NCI-H526 (cell line): ENCODE measurements around the gene ADAMTS20.

ENCODE experiments used
- DNase-seq, 2 experiments: peaks; one replicate each; lab custom pipeline; 2025; lab: John Stamatoyannopoulos, UW

Gene ADAMTS20

GRCh38 chr12:43493261-43493797 lies 58.7 kb downstream of the ADAMTS20 start:
- no peak for DNase-seq

- no peak for DNase-seq
Measured at GRCh38 chr12:43482311-43483085, 69.5 kb downstream of the ADAMTS20 start.

- DNase-seq: no peak
Measured at GRCh38 chr12:43480591-43480990, 71.4 kb downstream of the ADAMTS20 start.

- DNase-seq: no peak
Measured at GRCh38 chr12:43462741-43463140, 89.3 kb downstream of the ADAMTS20 start.

- DNase-seq: no peak
Measured at GRCh38 chr12:43462080-43462479, 89.9 kb downstream of the ADAMTS20 start.

- no peak for DNase-seq
Measured at GRCh38 chr12:43459285-43459684, 92.7 kb downstream of the ADAMTS20 start.

- DNase-seq: no peak
Measured at GRCh38 chr12:43453761-43454160, 98.2 kb downstream of the ADAMTS20 start.

- DNase-seq: peak; percentile 34 to 73
Measured at GRCh38 chr12:43444940-43445564, 107.0 kb downstream of the ADAMTS20 start.

GRCh38 chr12:43436597-43436996 lies 115.4 kb downstream of the ADAMTS20 start:
- DNase-seq: no peak

- DNase-seq: no peak
Measured at GRCh38 chr12:43434614-43435013, 117.4 kb downstream of the ADAMTS20 start.

GRCh38 chr12:43428088-43428600 lies 123.9 kb downstream of the ADAMTS20 start:
- no peak for DNase-seq

- no peak for DNase-seq
Measured at GRCh38 chr12:43425361-43425760, 126.6 kb downstream of the ADAMTS20 start.

GRCh38 chr12:43416981-43417380 lies 135.0 kb downstream of the ADAMTS20 start:
- DNase-seq: no peak

GRCh38 chr12:43407816-43408645 lies 144.0 kb downstream of the ADAMTS20 start:
- DNase-seq: no peak

- no peak for DNase-seq
Measured at GRCh38 chr12:43406801-43407200, 145.2 kb downstream of the ADAMTS20 start.

- no peak for DNase-seq
Measured at GRCh38 chr12:43402436-43402835, 149.6 kb downstream of the ADAMTS20 start.

- no peak for DNase-seq
Measured at GRCh38 chr12:43401096-43401495, 150.9 kb downstream of the ADAMTS20 start.

GRCh38 chr12:43396671-43397070 lies 155.3 kb downstream of the ADAMTS20 start:
- DNase-seq: no peak

- no peak for DNase-seq
Measured at GRCh38 chr12:43392116-43392515, 159.9 kb downstream of the ADAMTS20 start.

GRCh38 chr12:43381879-43382278 lies 170.1 kb downstream of the ADAMTS20 start:
- no peak for DNase-seq

- no peak for DNase-seq
Measured at GRCh38 chr12:43378448-43378847, 173.6 kb downstream of the ADAMTS20 start.

GRCh38 chr12:43370263-43370662 lies 181.7 kb downstream of the ADAMTS20 start:
- DNase-seq: no peak
